Hepatocyte (in vitro differentiated cells): ENCODE measurements around the gene RTN4IP1.

Experiments used
- CTCF ChIP-seq: fragments of 200-600 bp; sonication (generic); IDR thresholded peaks from 2 replicates; pipeline ENCODE4 v1.5.1; 2016; ENCODE audit warnings: antibody characterized with exemption, mild to moderate bottlenecking; ENCODE audit not compliant: poor library complexity
- EZH2 ChIP-seq: fragments of 200-600 bp; sonication (generic); IDR thresholded peaks from 2 replicates; pipeline ENCODE4 v1.6.1; 2016; ENCODE audit warnings: antibody characterized with exemption, mild to moderate bottlenecking, borderline replicate concordance
- EZH2phosphoT487 ChIP-seq: fragments of 200-600 bp; sonication (generic); IDR thresholded peaks from one replicate; pipeline ENCODE4 v1.6.1; 2018; ENCODE audit warnings: antibody characterized with exemption, mild to moderate bottlenecking, low read depth, moderate library complexity; ENCODE audit not compliant: unreplicated experiment, severe bottlenecking

DNA sequence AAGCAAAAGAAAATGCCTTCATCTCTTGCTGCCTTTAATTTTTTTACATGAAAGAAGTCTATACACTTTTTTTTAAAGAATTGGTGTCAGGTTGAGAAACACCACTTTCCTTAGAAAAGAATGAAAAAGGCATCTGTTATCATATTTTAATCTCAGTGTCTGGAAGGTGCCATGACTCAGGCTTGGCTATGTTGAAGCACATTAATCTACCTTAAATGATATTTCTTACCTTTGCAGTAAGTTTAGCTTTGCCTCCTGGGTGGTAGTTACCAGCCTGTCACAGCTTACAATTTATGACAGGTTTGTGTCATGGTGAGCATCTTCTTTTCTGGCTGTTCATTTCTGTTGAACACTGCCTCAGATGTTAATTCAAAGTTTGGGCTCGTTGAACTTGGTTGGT lies 95.3 kb downstream of the RTN4IP1 start:
- TF ChIP-seq EZH2 (no peak), CTCF (no peak), EZH2phosphoT487 (no peak)
